Glomerular endothelial cell (primary cell): ENCODE data around the gene ARCN1. TPM values are rescaled to one million over a fixed set of nuclear protein-coding genes. Genes with fewer than 3 reads are reported as not detected.

Source experiments
- DNase-seq: peaks from one replicate; pipeline ENCODE4 v3.0.0-alpha.2; 2011; ENCODE audit warnings: low read depth, low spot score; ENCODE audit errors: extremely low read depth
- total RNA-seq: library from RNA; depleted of rRNA; stranded (reverse); fragments of >200 nt; gene quantifications from 2 replicates; pipeline ENCODE4 v1.2.3, GENCODE V29; 2015

Gene ARCN1
- total RNA-seq, 1 donor from 2014 or later: 158 TPM

DNA sequence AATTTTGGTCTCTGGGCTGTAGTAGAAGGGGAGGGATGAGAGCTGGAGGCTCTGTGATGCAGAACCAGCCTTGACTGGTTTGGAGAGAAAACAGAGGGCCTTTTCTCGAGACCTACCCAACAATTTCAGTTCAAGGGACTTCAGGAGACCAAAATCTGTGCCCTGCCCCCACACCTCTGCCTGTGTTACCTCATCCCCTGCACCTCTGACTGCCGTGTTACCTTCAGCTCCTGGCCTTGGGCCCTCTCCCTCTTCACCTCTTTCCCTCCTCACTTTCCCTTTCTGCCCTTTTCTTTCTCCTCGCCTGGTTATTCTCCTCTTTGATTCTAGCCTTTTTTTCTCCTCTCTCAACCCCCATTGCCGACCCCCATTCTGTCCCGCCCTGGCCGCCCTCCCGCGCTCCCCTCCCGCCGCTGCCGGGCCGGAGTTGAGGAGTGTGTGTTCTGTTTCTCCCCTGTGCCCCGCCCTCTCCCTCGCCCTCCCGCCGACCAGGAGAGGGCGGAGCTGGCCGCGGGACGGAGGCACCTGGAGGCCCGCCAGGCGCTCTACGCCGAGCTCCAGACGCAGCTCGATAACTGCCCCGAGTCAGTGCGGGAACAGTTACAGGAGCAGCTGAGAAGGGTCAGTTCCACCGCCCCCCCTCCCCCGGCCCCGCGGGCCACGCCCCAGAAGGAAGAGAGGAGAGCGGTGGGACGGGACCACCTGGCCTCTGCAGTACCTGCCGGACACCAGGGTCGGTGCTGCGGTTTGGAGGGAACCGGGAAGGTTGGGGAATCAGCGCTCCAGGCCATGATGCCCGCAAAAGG is 62.4 kb downstream of the ARCN1 start:
- no peak for DNase-seq

DNA sequence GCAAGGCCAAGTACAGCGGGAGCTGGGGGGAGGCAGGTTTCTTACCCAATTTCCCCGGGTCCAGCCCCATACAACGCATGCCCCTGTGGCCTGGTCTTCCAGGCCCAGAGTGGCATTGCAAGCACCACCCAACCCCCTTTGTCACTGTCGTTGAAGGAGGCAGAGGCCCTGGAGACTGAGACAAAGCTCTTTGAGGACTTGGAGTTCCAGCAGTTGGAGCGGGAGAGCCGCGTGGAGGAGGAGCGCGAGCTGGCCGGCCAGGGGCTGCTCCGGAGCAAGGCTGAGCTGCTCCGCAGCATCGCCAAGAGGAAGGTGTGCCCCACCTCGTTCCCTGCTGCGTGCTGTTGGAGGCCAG is 63.0 kb downstream of the ARCN1 start:
- no peak for DNase-seq

DNA sequence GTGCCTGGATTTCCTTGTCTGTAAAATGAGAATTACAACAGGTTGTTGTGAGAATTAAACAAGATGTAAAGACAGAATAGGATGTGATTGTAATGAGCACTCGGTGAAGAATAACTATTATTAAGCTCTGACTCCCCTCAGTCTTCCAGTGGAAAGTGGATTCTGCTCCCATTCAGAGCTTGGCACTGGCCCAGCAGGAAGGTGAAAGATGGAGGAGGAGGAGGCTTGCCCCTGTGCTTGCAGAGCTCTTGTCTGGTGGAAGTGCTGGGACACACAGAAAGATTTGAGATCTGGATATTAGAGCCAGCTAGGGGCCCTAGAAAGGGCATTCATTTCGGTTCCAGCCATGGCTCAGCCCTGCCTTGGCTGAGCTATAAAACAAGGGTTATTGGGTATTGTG is 63.4 kb downstream of the ARCN1 start:
- no peak for DNase-seq

DNA sequence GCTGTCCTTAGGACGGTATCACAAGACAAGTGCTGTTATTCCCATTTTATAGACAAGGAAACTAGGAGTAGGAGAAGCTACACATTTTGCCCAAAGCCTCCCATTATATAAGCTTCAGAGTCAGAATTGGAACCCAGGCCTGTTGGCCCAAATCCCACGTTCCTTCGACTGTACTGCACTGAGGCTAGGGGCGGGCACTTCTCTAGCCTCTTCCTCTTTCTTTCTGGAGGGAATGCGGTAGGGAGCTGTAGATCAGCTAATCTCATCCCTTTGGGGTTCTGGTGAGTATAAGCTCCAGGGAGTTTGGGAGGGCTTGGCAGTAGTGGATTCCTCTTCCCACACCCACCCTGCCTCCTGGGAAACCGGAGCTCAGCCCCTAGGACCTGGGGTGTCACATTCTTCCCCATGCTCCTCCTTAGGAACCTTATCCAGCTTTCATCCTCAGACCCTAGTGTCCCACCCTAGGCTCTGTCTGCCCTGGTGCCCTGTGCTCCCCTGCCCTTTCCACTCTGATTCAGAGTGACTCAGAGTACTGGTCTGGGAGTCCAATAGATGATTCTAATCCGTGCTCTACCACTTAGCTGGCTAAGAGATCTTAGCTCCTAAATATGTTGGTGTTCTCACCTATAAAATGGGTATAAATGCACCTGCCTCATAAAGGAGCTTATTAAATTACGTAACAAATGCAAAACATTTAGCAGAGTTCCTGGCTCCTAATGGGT is 64.5 kb downstream of the ARCN1 start:
- no peak for DNase-seq

DNA sequence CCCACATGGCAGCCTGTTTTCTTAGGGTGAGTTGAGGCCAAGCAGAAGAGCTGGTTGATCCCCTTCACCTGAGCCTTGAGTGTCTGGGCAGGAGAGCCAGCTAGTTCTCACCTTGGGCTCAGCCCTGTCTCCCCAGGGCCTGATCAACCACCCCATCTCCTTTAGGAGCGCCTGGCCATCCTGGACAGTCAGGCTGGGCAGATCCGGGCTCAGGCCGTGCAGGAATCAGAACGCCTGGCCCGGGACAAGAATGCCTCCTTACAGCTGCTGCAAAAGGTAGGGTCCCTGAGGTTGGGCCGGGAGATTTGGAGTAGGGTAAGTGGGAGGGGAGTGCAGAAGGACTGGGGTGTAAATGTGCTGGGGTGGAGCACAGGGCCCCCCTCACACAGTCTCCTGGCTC is 66.5 kb downstream of the ARCN1 start:
- no peak for DNase-seq

DNA sequence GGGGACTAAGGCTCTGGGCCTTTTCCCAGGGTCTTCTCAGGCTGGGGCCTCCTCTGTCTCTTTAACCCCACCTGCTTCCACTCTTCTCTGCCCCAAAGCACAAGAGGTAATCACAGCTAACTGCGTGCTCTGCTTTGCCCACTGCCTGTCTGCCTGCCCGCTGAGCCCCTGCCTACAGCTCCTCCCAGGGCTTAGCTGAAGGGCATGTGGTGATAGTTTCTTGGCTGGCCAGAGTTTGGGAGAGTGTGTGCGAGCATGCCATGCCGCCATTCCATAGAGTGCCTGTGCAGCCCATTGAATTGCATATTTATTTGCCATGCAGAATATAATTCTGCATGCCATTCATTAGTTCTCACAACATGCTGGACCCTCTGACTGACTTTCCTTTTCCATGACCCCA is 67.7 kb downstream of the ARCN1 start:
- no peak for DNase-seq

DNA sequence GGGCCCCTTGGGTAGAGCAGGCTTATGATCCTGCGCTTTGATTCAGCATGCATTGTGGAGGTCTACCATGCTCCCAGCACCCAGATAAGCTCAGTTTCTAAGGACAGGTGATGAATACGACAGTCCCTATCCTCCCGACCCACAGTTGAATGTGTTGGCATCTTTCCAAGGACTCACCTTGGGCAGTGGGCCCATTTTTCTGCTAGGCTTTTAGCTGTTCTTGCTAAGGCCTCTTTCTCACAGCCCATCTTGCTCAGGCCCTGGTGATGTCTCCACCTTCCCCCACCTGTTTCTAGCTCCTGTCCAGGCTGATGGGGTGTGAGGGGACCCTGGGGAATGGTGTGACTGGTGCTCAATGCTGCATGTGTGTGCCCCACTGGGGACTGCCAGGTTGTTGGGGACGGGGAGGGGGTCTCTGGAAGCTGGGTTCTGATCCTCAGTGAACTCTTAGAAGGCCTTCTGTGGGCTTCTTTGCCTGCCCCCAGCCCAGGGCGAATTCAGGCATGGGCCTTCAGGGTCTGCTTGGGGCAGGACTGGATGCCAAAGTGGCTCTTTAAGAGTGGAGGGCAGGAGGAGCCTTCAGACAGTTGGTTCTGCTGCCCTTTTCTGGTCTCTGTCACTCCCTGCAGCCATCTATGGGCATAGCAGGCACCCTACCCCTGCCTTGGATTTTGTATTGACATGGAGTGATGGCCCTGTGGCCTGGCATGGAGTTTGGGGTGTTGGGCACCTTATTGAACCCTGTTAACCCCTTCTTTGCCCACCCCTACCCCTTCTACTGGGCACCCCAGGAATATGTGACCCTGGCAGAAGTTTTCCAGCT is 68.3 kb downstream of the ARCN1 start:
- no peak for DNase-seq

DNA sequence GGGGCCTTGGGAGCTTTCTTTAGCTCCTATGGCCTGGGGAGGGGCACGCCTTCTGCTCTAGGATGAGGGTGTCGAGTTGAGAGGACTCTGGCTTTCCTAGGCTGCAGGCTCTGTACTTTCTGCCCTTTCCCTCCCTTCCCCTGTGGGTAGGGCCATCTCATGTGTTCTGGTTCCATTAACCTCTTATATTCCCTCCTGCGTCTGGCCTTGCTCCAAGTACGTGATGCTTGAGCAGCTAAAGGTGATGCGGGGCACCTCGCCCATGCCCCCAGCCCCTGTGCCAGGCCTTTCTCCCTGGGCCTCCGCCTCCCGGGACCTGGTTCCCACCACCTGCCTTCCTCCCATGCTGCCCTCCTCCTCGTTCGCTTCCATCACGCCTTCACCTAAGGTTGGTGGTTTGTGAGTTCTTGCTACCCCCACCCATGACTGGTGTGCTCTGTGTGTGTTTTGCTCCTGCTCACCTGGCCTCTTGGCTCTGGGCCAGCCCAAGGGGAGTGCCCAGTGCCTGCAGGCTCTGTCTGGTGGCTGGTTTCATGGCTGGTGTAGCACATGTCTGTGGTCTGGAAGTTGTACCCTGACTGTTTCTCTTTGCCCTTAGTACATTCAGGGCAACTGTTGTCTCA is 69.3 kb downstream of the ARCN1 start:
- no peak for DNase-seq

DNA sequence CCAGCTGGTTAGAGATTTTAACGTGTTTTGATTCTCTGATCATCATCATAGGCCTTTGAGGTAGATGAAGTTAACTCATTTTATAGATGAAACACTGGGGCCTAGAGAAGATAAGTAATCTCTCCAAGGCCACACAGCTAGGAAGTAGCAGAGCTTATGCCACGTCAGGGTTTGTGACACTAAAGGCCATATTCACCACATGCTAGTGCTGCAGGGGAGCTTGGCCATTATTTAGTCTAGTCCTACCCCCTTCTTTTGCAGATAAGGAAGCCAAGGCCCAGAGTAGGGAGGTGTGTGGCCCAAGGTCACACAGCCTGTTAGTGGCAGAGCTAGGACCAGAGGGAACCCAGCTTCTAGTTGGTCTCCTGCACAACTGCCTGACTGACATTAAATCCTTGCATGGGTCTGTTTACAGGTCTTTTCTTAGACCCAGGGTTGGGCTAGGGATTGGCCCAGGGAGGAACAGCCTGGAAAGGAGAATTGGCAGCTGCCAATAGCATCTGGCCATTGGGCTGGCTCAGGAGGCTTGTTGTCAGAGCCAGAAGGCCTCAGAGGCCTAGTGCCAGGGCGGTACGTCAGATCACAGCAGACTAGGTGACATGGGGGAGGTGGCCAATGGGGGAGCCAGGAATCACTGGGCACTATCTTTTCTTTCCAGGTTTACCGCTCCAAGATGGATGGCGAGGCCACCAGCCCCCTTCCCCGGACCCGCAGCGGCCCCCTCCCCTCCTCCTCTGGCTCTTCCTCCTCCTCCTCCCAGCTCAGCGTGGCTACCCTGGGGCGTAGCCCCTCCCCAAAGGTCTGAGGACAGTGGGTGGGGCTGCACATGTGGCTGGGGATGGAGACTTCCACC is 71.2 kb downstream of the ARCN1 start:
- no peak for DNase-seq

DNA sequence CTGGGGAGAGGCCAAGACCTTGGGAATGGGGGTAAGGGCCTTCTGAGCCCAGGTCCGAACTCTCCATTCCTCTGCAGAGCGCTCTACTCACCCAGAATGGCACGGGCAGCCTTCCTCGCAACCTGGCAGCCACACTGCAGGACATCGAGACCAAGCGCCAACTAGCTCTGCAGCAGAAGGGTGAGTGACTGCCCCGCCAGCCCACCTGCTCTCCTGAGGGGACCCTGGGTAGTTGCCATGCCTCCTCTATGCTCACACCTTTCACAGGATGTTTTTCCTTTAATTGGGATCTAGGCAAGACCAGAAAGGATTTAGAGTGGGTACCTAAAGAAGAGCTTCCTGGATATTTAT is 71.8 kb downstream of the ARCN1 start:
- DNase-seq: no peak

DNA sequence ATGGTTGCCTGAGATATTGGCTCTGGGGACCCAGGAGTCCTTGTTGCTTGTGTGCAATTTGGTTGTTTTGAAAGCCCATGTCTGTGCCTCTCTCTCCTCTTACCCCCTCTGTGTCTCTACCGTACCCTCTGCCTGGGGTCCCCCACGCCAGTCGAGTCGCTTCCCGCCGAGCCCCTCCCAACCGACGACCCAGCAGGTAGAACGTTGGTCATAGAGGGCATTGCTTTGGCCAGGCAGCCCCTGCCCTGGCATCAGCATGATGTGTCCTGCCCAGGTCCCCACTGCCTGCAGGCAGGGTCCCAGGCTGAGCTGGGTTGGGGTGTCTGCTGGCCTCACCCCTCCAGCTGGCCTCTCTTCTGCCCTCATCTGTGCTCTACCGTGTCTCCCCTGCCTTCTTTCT is 72.3 kb downstream of the ARCN1 start:
- no peak for DNase-seq

DNA sequence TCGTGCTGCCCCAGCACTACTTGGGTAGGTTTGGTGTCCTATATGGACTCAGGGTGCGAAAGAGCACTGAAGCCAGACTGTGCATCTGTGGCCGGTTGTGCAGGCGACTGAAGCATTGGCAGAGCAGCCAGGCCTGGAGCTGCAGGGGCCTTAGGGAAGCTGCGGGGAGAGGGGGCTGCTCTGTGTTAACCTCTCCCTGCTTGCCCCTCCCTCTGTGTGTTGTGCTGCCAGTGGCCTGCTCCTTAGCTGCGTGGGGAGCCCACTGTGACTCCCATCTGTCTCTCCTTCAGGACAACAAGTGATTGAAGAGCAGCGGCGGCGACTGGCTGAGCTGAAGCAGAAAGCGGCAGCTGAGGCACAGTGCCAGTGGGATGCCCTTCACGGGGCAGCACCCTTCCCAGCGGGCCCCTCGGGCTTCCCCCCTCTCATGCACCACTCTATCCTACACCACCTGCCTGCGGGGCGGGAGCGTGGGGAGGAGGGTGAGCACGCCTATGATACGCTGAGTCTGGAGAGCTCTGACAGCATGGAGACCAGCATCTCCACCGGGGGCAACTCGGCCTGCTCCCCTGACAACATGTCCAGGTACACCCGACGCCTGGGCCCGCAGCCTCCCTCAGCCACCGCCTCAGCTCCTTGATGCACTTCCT is 73.0 kb downstream of the ARCN1 start:
- no peak for DNase-seq

DNA sequence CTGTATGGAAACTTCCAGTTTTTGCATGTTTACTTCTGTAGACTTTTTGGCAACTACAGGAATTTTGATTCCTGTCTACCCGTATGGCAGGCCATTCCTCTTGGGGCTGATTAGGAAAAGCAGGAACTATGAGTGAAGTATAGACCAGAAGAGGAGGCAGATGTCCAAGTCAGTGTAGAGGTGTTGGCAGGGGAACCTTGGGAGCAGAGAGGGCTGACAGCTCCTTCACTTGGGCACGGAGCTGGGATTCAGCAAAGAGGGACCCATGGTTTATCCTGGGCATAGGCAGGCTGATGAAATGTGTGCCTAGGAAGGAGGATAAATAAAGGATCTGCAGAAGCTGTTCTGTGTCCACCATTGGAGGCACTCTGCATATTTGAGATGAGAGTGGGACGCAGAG is 74.2 kb downstream of the ARCN1 start:
- no peak for DNase-seq

DNA sequence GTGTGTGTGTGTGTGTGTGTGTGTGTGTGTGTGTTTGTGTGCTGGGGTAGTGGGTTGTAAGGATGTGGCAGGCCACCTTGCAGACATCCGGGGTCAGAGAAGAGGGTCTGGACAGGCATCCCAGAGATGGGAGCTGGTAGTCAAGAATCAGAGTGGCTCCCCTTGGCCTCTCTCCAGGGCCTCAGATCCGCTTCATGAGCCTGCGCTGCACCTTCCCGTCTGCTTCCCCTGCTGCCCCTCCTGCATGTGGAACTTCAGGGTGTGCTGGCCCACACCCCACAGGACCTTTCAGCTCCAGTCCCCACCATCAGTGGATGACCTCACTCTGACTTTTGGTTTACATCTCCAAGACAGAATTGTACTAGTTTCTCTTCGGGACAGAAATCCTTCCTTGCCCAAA is 76.1 kb downstream of the ARCN1 start:
- no peak for DNase-seq

DNA sequence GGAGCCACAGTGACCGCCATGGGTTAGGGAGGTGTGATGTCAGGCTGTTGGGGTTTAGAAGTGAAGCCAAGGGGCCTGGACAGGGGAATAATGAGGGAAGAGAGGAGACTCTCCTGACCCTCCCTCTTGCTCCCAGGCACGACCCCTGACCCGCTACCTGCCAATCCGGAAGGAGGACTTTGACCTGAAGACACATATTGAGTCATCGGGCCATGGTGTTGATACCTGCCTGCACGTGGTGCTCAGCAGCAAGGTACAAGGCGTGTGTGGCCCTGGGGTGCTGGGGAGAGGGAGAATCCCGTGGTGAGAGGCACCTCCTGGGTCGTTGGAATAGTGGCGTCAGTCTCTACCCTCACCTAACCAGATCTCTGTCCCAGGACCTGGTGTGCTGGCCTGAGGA is 77.7 kb downstream of the ARCN1 start:
- no peak for DNase-seq

DNA sequence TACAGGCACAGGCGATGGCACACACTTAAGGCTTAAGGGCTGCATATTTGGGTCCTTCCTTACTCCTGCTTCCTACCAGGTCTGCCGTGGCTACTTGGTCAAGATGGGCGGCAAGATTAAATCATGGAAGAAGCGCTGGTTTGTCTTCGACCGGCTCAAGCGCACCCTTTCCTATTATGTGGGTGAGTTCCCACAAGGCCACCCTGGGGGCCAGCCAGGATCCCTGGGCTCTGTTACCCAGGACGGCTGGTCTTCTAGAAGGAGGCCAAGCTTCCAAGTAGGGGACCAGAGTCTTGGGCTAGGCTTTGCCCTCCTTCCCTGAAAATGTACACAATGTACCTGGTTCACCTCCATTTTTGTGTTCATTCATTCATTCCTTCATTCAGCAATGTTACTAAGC is 78.2 kb downstream of the ARCN1 start:
- DNase-seq: no peak

DNA sequence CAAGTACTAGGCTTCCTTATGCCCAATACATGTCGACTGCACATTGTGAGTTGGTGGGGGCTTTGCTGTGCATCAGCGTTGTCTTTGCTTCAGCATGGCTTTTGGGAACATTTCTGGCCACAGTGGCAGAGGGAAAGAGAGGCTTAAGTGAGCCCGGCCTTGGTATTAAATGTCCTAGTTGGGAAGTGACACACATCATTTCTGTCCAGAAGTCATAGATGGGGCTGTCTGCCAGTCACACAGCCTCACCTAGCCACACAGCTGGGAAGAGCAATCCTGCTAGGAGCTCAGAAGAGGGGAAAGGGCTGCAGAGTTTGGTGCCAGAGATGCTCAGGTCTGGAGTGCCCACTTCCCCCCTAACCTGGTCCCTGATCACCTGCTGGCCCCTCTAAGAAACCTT is 79.6 kb downstream of the ARCN1 start:
- DNase-seq: no peak
